HepG2 (cell line): ENCODE results near the gene C1QTNF5. TPM values are rescaled to one million over a fixed set of nuclear protein-coding genes. Genes with fewer than 3 reads are reported as not detected.

Source experiments
- ATAC-seq: fragments of 200-7000 bp; cut with Tn5 transposase; 3 replicates; pipeline ENCODE4 v1.9.1; 2020; ENCODE audit warnings: mild to moderate bottlenecking, moderate library complexity
- BruUV-seq: library from RNA; stranded (reverse); fragments of 400-500 nt; replicated peaks from 2 replicates; lab custom pipeline; 2021; lab: Mats Ljungman, UMichigan
- CTCF ChIA-PET: fragments of 300-600 bp; formaldehyde crosslinking; extraction: SDS; loops from one replicate; lab custom pipeline; 2021; ENCODE audit warnings: low total read pairs, inconsistent platforms, low intra/inter-chr PET ratio; lab: Yijun Ruan, JAX
- POLR2A ChIA-PET: fragments of 350-600 bp; sonication (Branson Sonifier 250); formaldehyde crosslinking; loops from one replicate; lab custom pipeline; 2020; ENCODE audit warnings: antibody characterized with exemption, inconsistent platforms; lab: Yijun Ruan, JAX
- DNase-seq: peaks from one replicate; pipeline ENCODE4 v3.0.0-alpha.2; 2015; ENCODE audit warnings: low spot score
- FAIRE-seq: peaks from 3 replicates; lab custom pipeline; 2011; peaks lifted over from hg19 to GRCh38; lab: Jason Lieb, UNC
- H2AFZ ChIP-seq: one replicate; pipeline ENCODE4 v1.6.1; 2011; ENCODE audit warnings: low read length, inconsistent platforms
- H3K27ac ChIP-seq: fragments of 300-600 bp; 3 replicates; pipeline ENCODE4 v1.8.0; 2011; ENCODE audit warnings: mixed run types, mild to moderate bottlenecking, mixed read lengths, low read length, inconsistent platforms; ENCODE audit not compliant: insufficient read depth; ENCODE audit errors: extremely low read length
- H3K27me3 ChIP-seq, 2 experiments: fragments of 200-600 bp in 1 of 2; 2 replicates in 1 of 2; 3 replicates in 1 of 2; pipeline versions ENCODE4 v1.6.0 to v1.8.0; 2011; ENCODE audit warnings: low read length in 2 of 2, mild to moderate bottlenecking in 2 of 2, moderate library complexity in 2 of 2, inconsistent platforms in 1 of 2; ENCODE audit not compliant: insufficient read depth in 2 of 2, control insufficient read depth in 1 of 2
- H3K36me3 ChIP-seq, 2 experiments: fragments of 200-600 bp in 1 of 2; replicated peaks in 1 of 2; 2 replicates in 1 of 2; 3 replicates in 1 of 2; pipeline versions ENCODE4 v1.5.1 to v1.8.0; 2011; ENCODE audit warnings: low read length in 2 of 2, inconsistent platforms in 1 of 2; ENCODE audit not compliant: insufficient read depth in 2 of 2, control insufficient read depth in 1 of 2
- H3K4me1 ChIP-seq: 2 replicates; pipeline ENCODE4 v1.5.1; 2012; ENCODE audit warnings: low read length, inconsistent platforms; ENCODE audit not compliant: insufficient read depth
- H3K4me2 ChIP-seq: 2 replicates; pipeline ENCODE4 v1.6.0; 2011; ENCODE audit warnings: low read depth, low read length, inconsistent platforms
- H3K4me3 ChIP-seq, 3 experiments: fragments of 200-600 bp in 1 of 3; sonication (generic), shearing (Covaris generic) in 1 of 3; replicated peaks in 1 of 3; 2 replicates each; pipeline ENCODE4 v1.5.1; 2011 to 2016; ENCODE audit warnings: low read length in 3 of 3, inconsistent platforms in 2 of 3, low read depth in 2 of 3, mild to moderate bottlenecking in 2 of 3, control low read depth in 1 of 3, mixed read lengths in 1 of 3; ENCODE audit not compliant: insufficient read depth in 1 of 3
- H3K79me2 ChIP-seq: one replicate; pipeline ENCODE4 v1.6.1; 2011; ENCODE audit warnings: low read length, inconsistent platforms; ENCODE audit not compliant: insufficient read depth
- H3K9ac ChIP-seq: 2 replicates; pipeline ENCODE4 v1.6.0; 2011; ENCODE audit warnings: mild to moderate bottlenecking, low read depth, low read length, inconsistent platforms; ENCODE audit not compliant: insufficient read depth
- H3K9me3 ChIP-seq: 2 replicates; pipeline ENCODE4 v1.5.1; 2012; ENCODE audit warnings: mild to moderate bottlenecking, low read length
- H4K20me1 ChIP-seq: 2 replicates; pipeline ENCODE4 v1.6.0; 2011; ENCODE audit warnings: inconsistent platforms, mild to moderate bottlenecking, low read length, moderate library complexity; ENCODE audit not compliant: insufficient read depth
- NR2F1 ChIP-seq, 2 experiments: fragments of 450-650 bp in 1 of 2; formaldehyde crosslinking in 1 of 2; IDR thresholded peaks; 2 replicates each; pipeline versions ENCODE4 v1.5.0 to v1.6.1; 2016 to 2020; ENCODE audit warnings: mild to moderate bottlenecking in 1 of 2, missing compliant biosample characterization in 1 of 2, missing genetic modification reagents in 1 of 2, moderate library complexity in 1 of 2
- RFXAP ChIP-seq: sonication (generic); formaldehyde crosslinking; IDR thresholded peaks from 2 replicates; pipeline ENCODE4 v1.4.0; 2020; ENCODE audit warnings: missing genetic modification reagents, borderline replicate concordance
- SSRP1 ChIP-seq: IDR thresholded peaks from 2 replicates; pipeline ENCODE4 v1.6.1; 2016; ENCODE audit warnings: control low read depth
- ZBTB39 ChIP-seq: sonication (generic); formaldehyde crosslinking; IDR thresholded peaks from 2 replicates; pipeline ENCODE4 v1.5.0; 2020; ENCODE audit warnings: missing genetic modification reagents
- ZFP36L1 ChIP-seq: sonication (generic); formaldehyde crosslinking; IDR thresholded peaks from 2 replicates; pipeline ENCODE4 v1.8.0; 2022; ENCODE audit warnings: mild to moderate bottlenecking, missing genetic modification reagents, moderate library complexity
- ZNF441 ChIP-seq: sonication (generic); formaldehyde crosslinking; IDR thresholded peaks from 2 replicates; pipeline ENCODE4 v1.7.0; 2021; ENCODE audit warnings: missing genetic modification reagents, borderline replicate concordance
- ZNF598 ChIP-seq: sonication (generic); formaldehyde crosslinking; IDR thresholded peaks from 2 replicates; pipeline ENCODE4 v1.5.1; 2020; ENCODE audit warnings: mild to moderate bottlenecking, missing genetic modification reagents, borderline replicate concordance
- ZNF709 ChIP-seq: sonication (generic); formaldehyde crosslinking; IDR thresholded peaks from 2 replicates; pipeline ENCODE4 v1.5.0; 2020; ENCODE audit warnings: mild to moderate bottlenecking, missing genetic modification reagents
- ZNF724P ChIP-seq: sonication (generic); formaldehyde crosslinking; IDR thresholded peaks from 2 replicates; pipeline ENCODE4 v1.8.0; 2022; ENCODE audit warnings: missing genetic modification reagents, borderline replicate concordance
- WGBS: methylation state at CpG from one replicate; pipeline ENCODE4 v1.1.6; 2017; ENCODE audit warnings: low lambda C conversion rate; 5-methylcytosine and 5-hydroxymethylcytosine counted together
- in situ Hi-C: cut with HindIII; loops from 2 replicates; pipeline ENCODE4 v1.10.0; 2017; ENCODE audit warnings: low pct_unique_long_range_greater_than_20kb; ENCODE audit not compliant: extremely low pct_ligation_motif_present
- intact Hi-C: fragments of 100-400 bp; cut with micrococcal nuclease; formaldehyde crosslinking; loops from one replicate; pipeline ENCODE4 v1.10.0; 2022; ENCODE audit not compliant: unreplicated experiment
- polyA plus RNA-seq, 8 experiments: library from polyadenylated mRNA; depleted of rRNA in 3 of 8; stranded (reverse) in 7 of 8; unstranded in 1 of 8; fragments of >200 nt; fragmentation: Illumina TruSeq in 4 of 8; extraction: Trizol in 4 of 8; gene quantifications; 2 replicates each; pipeline versions ENCODE4 v1.2.1 to v1.2.3, GENCODE V29; 2011 to 2016; ENCODE audit warnings: low read depth in 4 of 8, missing spikeins in 1 of 8, mixed read lengths in 1 of 8; ENCODE audit not compliant: insufficient read depth in 1 of 8
- total RNA-seq, 5 experiments: library from RNA; depleted of rRNA; stranded (reverse); fragments of >200 nt; fragmentation: Illumina TruSeq; extraction: Trizol; gene quantifications; 2 replicates each; pipeline ENCODE4 v1.2.3, GENCODE V29; 2016; ENCODE audit warnings: low read depth in 1 of 5

Gene C1QTNF5
- total and polyA plus RNA-seq, 2 of the 13 experiments (the other 11 are each of a cell fraction or from before 2014, with no cell fraction given) = 0.86 to 1.2 TPM

- no peak for TF ChIP-seq ZNF709 (CRISPR knock-in tag)
These were observed 30.6 kb downstream of the C1QTNF5 start (continued) for GRCh38 chr11:119309953-119310681.

- BruUV-seq = no TSS peak
- in situ Hi-C loops = no loop called here
These were observed 31.3 kb downstream of the C1QTNF5 start for GRCh38 chr11:119309411-119309810.

More at GRCh38 chr11:119309411-119309810, 31.3 kb downstream of the C1QTNF5 start:
- H3K36me3 ChIP-seq = peaks cover 0 to 3% of the 10 kb centered on the region in 2 experiments; a peak in 1 of 5 replicates
- no peak overlapping the region for H3K27ac ChIP-seq
- ChIA-PET POLR2A (interaction anchor here (0.8 kb wide), 1 partner anchor 25 kb away, joined by 3 read pairs; the partner anchor contains the start of gene RNF26), CTCF (no interaction called here)
- no peak overlapping the region for H3K4me3 ChIP-seq
- no peak overlapping the region for H3K9ac ChIP-seq
- H2AFZ ChIP-seq = no peak overlapping the region
- intact Hi-C loops = no loop called here
- ATAC-seq (no peak), DNase-seq (no peak)
- no peaks in the 10 kb centered on the region for H3K27me3 ChIP-seq
- no peaks in the 10 kb centered on the region for H3K79me2 ChIP-seq
- TF ChIP-seq ZNF598 (CRISPR knock-in tag) (no peak), ZNF724P (no peak), SSRP1 (CRISPR knock-in tag) (no peak), ZNF441 (CRISPR knock-in tag) (no peak), ZBTB39 (CRISPR knock-in tag) (no peak), ZFP36L1 (CRISPR knock-in tag) (no peak), NR2F1 (CRISPR knock-in tag; IDR thresholded peaks at IDR 0.05) (no peak), RFXAP (CRISPR knock-in tag) (no peak)
- TF ChIP-seq, all 625 proteins: peak for 0
- over 99% methylated on average over 11 of the region's 11 CpGs for WGBS
- H3K4me1 ChIP-seq = peaks cover 22% of the 10 kb centered on the region
- FAIRE-seq = no peak
- no peaks in the 10 kb centered on the region for H4K20me1 ChIP-seq
- H3K9me3 ChIP-seq = no peaks in the 10 kb centered on the region
- H3K4me2 ChIP-seq = no peak overlapping the region
